GM18517 (cell line): Measurements from ENCODE around the gene SLX1B.
"Not testable (repeated sequence)": the region's sequence is repeated elsewhere in the genome, so short reads cannot be mapped to it uniquely, and the experiment has no call there.

ENCODE experiments used
- ATAC-seq: cut with Tn5 transposase; IDR thresholded peaks from one replicate; pipeline ENCODE4 v1.9.1; 2021; ENCODE audit warnings: mild to moderate bottlenecking, moderate library complexity; ENCODE audit not compliant: unreplicated experiment

The SLX1B gene

DNA sequence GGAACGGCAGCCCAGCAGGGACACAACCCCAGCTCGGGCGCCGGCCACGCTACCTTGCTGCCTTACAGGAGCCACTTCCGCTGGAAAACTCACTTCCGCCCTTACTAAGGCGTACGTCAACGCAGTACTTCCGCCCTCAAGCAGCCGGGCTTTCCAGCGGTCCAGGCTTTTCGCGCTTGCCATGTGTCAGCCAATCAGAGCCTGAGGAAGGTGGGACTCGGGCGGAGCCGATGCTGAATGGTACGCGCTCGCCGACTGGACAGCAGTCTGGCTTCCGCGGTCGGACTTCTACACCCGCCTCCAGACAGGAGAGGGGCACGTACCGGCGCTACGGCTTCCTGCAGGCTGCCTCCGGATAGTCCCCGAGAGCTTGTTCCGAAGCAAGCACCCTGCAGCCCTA, at the start of gene SLX1B, which contains the start of gene BOLA2:
Gene SLX1B, plus strand, starts transcription at position 265 of the 400 bp plus-strand sequence.
Gene BOLA2, minus strand, starts transcription at position 83 of the 400 bp plus-strand sequence. CDS start 98 bp downstream, outside the sequence.
- ATAC-seq: peak; percentile 88

DNA sequence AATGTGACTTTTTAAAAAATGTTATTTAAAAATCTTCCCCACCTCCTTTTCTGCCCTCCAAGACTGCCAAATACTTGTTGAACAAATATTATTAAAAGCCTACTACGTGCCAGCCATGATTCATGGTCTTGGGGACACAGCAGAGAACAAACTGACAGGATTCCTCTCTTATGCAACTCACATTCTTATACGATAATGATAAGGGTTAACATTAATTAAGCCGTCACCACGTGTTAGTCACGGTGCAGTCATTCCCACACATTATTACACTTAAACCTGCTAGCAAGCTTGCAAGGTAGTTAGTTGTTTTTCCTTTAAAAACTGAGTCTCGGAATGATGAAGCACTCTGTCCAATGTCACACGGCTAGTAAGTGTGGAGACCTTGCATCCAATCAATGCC, 49.1 kb upstream of the SLX1B start:
- ATAC-seq: not testable (repeated sequence)

DNA sequence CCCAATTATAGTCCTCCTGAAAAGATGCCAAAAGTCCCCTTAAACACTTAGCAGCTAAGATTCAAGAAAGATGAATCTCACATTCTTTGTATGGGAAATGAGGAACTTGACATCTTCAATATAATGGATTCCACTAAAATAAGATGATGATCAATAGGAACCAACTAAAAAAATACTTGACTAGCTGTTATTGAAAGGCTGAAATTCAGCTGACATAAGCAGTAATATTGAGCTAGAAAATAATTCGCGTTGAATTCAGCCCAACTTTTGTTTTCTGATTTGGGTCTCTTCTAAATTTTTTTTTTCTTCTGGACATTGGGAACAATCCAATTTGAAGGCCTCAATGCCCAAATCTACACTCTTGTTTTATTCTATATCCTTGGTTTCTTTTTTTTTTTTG, 30.7 kb upstream of the SLX1B start:
- not testable (repeated sequence) for ATAC-seq

DNA sequence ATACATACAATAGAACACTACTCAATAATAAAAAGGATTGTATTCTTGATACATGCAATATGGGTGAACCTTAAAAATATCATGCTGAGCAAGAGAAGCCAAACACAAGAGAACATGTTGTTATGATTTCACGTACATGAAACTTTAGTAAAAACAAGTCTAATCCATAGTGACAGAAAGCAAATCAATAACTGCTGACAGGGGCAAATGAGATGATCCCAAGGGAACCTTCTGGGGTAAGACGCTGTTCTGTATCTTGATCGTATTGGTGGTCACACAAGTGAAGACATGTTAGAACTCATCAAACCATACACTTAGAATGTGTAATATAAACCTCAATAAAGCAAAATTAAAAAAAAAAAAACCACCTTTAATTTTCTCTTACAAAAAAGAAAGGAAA, 28.9 kb upstream of the SLX1B start:
- ATAC-seq: not testable (repeated sequence)

DNA sequence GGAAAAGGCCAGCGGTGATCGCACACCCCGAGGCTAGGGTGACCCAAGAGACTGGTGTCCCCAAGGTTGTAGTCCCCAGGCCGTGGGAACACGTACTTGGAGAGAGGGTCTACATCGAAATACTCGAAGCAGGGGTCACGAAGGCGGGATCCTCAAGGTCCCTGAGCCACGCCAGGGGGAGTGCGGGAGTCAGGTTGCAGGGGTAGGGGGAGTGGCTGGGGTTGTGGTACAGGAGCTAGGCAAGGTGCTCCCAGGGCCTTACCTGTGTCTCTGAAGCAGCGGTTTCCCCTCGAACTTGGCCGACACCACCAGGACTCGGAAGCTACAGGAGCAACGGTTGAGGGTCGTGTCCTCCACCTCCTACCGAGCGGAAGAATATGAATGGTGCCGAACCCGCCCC, 579 bp upstream of the SLX1B start:
- ATAC-seq: peak; percentile 2

DNA sequence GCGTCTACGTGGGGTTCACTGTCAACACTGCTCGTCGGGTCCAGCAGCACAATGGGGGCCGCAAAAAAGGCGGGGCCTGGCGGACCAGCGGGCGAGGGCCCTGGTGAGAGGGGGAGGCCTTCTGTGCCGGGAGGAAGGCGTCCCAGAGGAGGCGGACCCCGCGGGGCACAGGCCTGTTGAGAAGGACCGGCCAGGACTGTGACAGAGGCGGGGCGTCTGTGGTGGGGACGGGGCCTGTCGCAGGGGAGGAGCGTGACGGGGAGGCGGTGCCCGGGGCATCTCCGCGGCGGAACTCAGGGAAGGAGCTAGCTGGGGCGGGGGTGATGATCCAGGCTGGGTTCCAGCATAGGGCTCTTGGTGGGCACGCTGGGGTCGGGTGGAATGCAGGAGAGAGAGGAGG, 495 bp downstream of the SLX1B start:
- peak; percentile 41 for ATAC-seq

DNA sequence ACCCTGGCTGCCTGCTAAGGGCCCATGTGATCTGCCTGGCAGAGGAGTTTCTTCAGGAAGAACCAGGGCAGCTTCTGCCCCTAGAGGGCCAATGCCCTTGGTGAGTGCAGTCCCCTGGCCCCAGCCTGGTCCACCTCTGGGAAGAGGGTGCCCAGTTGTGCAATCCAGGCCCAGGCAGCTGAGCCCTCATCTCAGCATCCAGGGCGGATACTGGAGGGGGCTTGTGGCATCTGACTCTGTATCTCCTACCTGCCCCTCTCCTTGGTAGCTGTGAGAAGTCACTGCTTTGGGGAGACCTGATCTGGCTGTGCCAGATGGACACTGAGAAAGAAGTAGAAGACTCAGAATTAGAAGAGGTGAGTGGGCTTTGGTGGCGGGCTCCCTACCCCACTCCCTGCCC, 3.3 kb downstream of the SLX1B start:
- not testable (repeated sequence) for ATAC-seq

DNA sequence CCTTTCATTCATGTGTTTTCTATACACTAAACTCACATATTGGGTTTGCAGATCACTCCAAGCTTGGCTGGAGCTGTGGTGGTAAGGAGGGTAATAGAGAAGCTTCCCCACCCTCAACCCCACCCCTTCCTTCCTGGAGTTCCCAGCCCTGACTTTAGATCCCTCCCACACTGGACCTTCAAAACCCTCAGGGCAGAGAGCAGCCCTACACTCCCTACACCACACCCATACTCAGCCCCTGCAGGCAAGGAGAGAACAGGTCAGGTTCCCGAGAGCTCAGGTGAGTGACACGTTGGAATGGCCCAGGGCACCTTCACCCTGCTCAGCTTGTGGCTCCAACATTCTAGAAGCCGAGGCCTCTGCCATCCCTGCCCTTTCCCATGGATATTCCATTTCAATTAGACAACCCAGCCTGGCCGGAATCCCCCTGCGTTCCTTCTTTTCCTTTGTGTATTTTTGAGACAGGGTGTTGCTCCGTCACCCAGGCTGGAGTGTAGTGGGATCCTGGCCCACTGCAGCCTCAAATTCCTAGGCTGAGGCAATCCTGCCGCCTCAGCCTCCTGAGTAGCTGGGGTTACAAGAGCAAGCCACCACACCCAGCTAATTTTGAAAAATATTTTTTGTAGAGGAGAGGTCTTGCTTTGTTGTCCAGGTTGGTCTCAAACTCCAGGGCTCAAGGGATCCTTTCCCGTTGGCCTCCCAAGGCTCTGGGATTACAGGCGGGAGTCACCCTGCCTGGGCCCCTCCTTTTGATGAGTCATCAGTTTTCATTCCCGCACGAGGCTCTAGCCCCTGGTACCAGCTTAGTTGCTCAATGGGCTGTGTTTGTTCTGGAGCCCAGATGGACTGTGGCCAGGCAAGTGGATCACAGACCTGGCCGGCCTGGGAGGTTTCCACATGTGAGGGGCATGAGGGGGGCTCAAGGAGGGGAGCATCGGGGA, 5.6 kb downstream of the SLX1B start, which contains the start of gene SULT1A4:
Gene SULT1A4, plus strand, starts transcription at position 208 of the 941 bp plus-strand sequence. CDS start 1,473 bp downstream, outside the sequence.
- ATAC-seq: not testable (repeated sequence)

DNA sequence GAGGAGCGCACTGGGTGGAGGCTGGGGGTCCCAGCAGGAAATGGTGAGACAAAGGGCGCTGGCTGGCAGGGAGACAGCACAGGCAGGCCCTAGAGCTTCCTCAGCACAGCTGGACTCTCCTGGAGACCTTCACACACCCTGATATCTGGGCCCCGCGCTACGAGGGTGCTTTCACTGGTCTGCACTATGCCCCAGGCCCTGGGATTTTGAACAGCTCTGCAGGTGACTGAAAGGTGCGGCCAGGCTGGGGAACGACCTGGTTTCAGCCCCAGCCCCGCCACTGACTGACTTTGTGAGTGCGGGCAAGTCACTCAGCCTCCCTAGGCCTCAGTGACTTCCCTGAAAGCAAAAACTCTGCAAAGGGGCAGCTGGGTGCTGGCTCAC, 6.3 kb downstream of the SLX1B start:
- ATAC-seq: not testable (repeated sequence)

DNA sequence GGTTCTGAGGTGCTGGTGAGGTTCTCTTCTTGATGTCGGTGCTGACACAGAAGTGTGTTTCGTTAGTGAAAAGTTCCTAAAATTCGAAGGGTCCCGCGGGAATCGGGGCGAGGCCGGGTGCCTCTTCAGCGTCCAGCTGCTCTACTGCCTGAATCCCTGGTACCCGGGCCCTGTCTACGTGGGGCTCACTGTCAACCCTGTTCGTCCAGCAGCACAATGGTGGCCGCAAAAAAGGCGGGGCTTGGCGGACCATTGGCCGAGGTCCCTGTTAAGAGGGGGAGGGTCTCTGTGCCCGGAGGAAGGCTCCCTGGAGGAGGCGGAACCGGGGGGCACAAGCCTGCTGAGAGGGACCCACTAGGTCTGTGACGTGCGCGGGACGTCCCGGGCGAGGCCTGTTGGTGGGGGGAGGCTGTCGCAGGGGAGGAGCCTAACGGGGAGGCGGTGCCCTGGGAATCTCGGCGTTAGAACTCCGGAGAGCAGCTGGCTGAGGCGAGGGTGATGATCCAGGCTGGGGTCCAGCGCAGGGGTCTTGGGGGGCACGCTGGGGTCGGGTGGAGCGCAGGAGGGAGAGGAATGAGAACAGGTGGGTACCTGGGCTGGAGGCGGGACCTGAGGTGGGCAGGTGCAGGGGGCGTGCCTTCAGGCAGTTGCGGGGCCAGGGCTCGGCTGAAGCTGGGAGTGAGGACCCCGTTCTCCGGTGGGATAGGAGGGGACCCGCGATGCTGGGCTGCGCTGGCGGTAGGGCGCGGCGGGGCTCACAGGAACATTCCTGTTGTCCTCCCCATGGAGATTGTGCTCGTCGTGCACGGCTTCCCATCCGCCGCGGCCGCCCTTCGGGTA, 11.9 kb downstream of the SLX1B start:
- not testable (repeated sequence) for ATAC-seq

DNA sequence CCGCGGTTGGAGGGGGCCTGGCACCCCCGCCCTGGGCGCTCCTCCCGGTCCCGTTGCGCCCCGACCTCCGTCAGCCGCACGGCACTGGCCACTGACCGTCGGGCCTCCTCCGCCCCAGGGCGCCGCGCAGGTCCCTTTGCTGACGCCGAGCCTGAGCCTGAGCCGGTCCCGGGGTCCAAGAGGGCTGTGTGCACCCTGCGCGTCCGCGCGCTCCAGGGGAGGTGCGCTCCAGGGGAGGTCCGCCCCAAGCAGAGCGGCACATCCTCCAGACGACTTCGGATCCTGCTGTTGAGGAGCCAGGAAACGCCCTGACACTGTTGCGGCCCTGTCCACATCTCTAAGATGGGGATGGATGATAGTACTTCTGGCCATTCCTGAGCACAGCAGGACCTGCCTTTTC, 12.6 kb downstream of the SLX1B start:
- ATAC-seq: not testable (repeated sequence)

DNA sequence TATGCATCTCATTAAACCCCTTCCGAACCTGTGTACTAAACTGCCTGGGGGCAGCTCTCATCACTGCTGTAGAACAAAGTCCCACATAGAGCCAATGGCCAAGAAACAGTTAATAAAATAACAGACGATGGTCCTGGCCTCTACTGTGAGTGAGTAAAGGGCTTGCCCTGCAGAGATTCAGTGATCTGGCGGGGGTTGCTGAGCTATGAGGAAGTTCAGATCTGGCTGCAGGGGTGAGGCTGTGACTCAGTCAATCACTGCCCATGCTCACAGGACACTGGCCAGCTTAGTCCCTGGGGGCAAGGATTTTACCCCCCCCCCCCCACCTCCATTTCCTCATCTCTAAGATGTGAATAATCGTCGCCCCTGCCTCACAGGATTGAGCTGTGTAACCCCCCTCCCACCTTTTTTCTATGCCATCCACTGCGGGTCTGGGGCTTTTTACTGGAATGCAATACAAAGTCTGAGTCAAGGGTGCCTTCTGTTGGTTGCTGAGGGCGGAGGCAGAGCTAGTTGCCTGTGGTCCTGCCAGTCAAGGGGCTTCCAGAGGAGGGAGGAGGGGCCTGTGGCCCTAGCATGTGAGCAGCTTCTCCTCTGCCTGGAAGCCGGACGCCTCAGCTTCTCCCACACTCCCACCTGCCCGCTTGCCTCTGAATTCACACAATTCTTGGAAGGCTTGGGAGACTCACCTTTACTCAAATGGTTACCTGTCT, 13.5 kb downstream of the SLX1B start:
- ATAC-seq: not testable (repeated sequence)

DNA sequence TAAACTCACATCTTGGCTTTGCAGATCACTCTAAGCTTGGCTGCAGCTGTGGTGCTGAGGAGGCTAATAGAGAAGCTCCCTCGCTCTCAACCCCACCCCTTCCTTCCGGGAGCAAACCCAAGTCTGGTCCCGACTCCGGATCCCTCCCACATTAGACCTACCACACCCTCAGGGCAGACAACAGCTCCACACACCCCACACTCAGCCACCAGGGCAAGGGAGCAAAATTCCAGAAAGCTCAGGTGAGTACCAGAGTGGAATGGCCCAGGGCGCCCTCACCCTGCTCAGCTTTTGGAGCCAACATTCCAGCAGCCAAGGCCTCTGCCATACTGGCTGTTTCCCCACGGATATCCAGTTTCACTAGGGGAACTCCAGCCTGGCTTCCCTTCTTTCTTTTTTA, 15.3 kb downstream of the SLX1B start:
- not testable (repeated sequence) for ATAC-seq

DNA sequence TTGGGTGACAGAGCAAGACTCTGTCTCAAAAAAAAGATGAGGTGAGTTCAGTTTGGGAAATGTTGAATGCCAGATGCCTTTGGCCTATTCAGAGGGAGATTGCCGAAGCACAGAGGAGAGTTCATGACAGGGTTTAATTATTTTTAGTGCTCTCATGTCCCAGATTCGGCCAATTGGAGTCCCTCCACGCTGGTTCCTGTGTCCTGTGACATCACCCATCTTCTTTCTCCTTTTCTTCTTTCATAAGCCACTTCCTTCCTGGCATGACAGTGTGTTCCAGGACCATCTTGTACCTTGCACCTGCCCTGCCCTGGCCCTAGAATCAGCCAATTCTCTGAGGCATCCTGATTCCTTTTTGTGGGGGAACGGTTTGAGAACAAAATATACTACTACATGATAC, 17.7 kb downstream of the SLX1B start:
- ATAC-seq: not testable (repeated sequence)

DNA sequence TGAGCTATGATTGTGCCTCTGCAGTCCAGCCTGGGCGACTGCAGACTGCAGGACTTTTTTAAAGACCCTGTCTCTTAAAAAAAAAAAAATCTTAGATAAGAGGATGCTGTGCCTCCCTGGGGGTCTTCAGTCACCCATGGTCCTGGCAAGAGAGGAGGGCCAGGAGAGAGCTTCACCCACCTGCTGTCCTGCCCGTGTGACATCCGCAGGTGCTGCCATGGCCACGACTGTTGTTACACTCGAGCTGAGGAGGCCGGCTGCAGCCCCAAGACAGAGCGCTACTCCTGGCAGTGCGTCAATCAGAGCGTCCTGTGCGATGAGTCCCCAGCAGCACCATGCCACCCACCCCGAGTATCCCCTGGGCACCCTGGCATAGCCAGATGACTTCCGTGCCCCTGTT, 27.9 kb downstream of the SLX1B start:
- ATAC-seq: not testable (repeated sequence)

DNA sequence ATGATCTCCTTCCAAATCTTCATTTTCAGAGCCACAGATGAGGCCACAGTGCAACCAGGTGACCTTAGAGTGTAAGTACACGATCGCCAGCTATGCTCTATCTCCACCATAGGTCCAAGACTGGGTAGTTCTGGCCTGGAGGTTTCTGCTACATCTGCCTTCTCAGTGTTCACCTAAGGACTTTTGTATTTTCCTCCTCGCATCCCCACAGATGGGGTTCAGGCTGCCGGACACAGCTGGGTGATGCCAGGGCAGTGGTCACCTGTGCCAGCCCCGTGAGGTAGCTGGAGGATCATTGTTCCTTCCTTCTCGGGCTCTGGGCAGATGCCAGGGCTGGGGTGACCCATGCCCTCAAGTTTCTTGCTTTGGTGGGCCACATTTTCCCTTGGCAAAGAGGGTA, 52.0 kb downstream of the SLX1B start, which contains the start of gene NPIPB12:
Gene NPIPB12, minus strand, starts transcription at position 101 of the 400 bp plus-strand sequence.
- ATAC-seq: not testable (repeated sequence)
